SU-DHL-6 (cell line): ENCODE data around the gene PDIA2.

Source experiments
- H2AFZ ChIP-seq: fragments of 200-600 bp; sonication (generic); 2 replicates; pipeline ENCODE4 v1.6.1; 2014; ENCODE audit warnings: low read depth, mild to moderate bottlenecking, moderate library complexity, mixed read lengths, antibody characterized with exemption, low read length; ENCODE audit not compliant: severe bottlenecking
- H3F3A ChIP-seq: fragments of 200-600 bp; shearing (Covaris generic); 2 replicates; pipeline ENCODE4 v1.6.0; 2016; ENCODE audit warnings: antibody characterized with exemption, mild to moderate bottlenecking; ENCODE audit not compliant: insufficient read depth
- H3K27ac ChIP-seq: fragments of 200-600 bp; sonication (generic); 2 replicates; pipeline ENCODE4 v1.5.1; 2016; ENCODE audit warnings: low read depth, mild to moderate bottlenecking, low read length, moderate library complexity, mixed read lengths
- H3K27me3 ChIP-seq: fragments of 200-600 bp; sonication (generic), shearing (Covaris generic); 2 replicates; pipeline ENCODE4 v1.6.0; 2014; ENCODE audit warnings: mild to moderate bottlenecking, low read length
- H3K36me3 ChIP-seq: fragments of 200-600 bp; sonication (generic); 2 replicates; pipeline ENCODE4 v1.6.1; 2014; ENCODE audit warnings: mild to moderate bottlenecking, low read length, mixed read lengths
- H3K4me2 ChIP-seq: fragments of 300-600, 200-600 bp; shearing (Covaris generic), sonication (generic); 2 replicates; pipeline ENCODE4 v1.6.0; 2014; ENCODE audit warnings: low read length, low read depth, mild to moderate bottlenecking; ENCODE audit not compliant: poor library complexity, severe bottlenecking
- H3K4me3 ChIP-seq: fragments of 200-600 bp; sonication (generic); 2 replicates; pipeline ENCODE4 v1.5.1; 2014; ENCODE audit warnings: antibody characterized with exemption, low read length, mild to moderate bottlenecking, mixed read lengths; ENCODE audit not compliant: insufficient read depth, poor library complexity, severe bottlenecking
- H3K79me2 ChIP-seq: fragments of 200-600 bp; sonication (generic); 2 replicates; pipeline ENCODE4 v1.6.1; 2014; ENCODE audit warnings: mild to moderate bottlenecking, low read length, moderate library complexity; ENCODE audit not compliant: insufficient read depth
- H3K9ac ChIP-seq: fragments of 200-600 bp; sonication (generic); 2 replicates; pipeline ENCODE4 v1.7.0; 2014; ENCODE audit warnings: mild to moderate bottlenecking, low read length
- H3K9me2 ChIP-seq: fragments of 200-600 bp; sonication (generic); replicated peaks from 2 replicates; pipeline ENCODE4 v1.6.1; 2014; ENCODE audit warnings: low read length; ENCODE audit not compliant: insufficient read depth
- H3K9me3 ChIP-seq: fragments of 200-600 bp; sonication (generic); 2 replicates; pipeline ENCODE4 v1.6.1; 2014; ENCODE audit warnings: low read length, mixed read lengths; ENCODE audit not compliant: insufficient read depth
- H4K20me1 ChIP-seq: fragments of 200-600 bp; sonication (generic); 2 replicates; pipeline ENCODE4 v1.6.1; 2014; ENCODE audit warnings: low read depth, mild to moderate bottlenecking, antibody characterized with exemption, low read length, moderate library complexity, mixed read lengths
- CTCF ChIP-seq: fragments of 200-600 bp; sonication (generic); IDR thresholded peaks from one replicate; pipeline ENCODE4 v1.5.1; 2017; ENCODE audit warnings: antibody characterized with exemption, mild to moderate bottlenecking, low read length, moderate library complexity; ENCODE audit not compliant: insufficient read depth, poor library complexity, severe bottlenecking
- EZH2phosphoT487 ChIP-seq: fragments of 200-600 bp; sonication (generic), shearing (Covaris generic); conservative IDR thresholded peaks from 2 replicates; pipeline ENCODE4 v1.6.1; 2018; ENCODE audit warnings: mild to moderate bottlenecking, antibody characterized with exemption, low read length, moderate library complexity, mixed read lengths

The PDIA2 gene

GRCh38 chr16:275786-276232 lies 7.2 kb upstream of the PDIA2 start, which contains the start of gene RGS11:
TSS of gene RGS11 (minus strand) at chr16:275944. CDS start at chr16:275911, 33 bp downstream.
- Histone ChIP-seq H3K79me2 (no peaks in the 10 kb centered on the region), H3K27ac (no peak within 1 kb of the TSS), H3K4me2 (no peak within 1 kb of the TSS), H3K9me3 (no peaks in the 10 kb centered on the region), H3F3A (no peaks in the 10 kb centered on the region), H3K4me3 (no peak within 1 kb of the TSS), H3K9me2 (no peaks in the 10 kb centered on the region), H4K20me1 (no peaks in the 10 kb centered on the region), H3K9ac (no peak within 1 kb of the TSS), H3K27me3 (no peaks in the 10 kb centered on the region), H2AFZ (no peak within 1 kb of the TSS), H3K36me3 (no peaks in the 10 kb centered on the region)
- TF ChIP-seq EZH2phosphoT487 (no peak), CTCF (no peak)

GRCh38 chr16:276426-277077 lies 6.4 kb upstream of the PDIA2 start:
- Histone ChIP-seq H3F3A (no peaks in the 10 kb centered on the region), H2AFZ (no peak overlapping the region), H3K9me3 (no peaks in the 10 kb centered on the region), H4K20me1 (no peaks in the 10 kb centered on the region), H3K9ac (no peak overlapping the region), H3K4me2 (no peak overlapping the region), H3K36me3 (no peaks in the 10 kb centered on the region), H3K4me3 (no peak overlapping the region), H3K27me3 (no peaks in the 10 kb centered on the region), H3K27ac (no peak overlapping the region), H3K79me2 (no peaks in the 10 kb centered on the region), H3K9me2 (no peaks in the 10 kb centered on the region)
- TF ChIP-seq CTCF (no peak), EZH2phosphoT487 (no peak)

- H3K27me3 ChIP-seq, result no peaks in the 10 kb centered on the region
- no peaks in the 10 kb centered on the region for H3K36me3 ChIP-seq
- no peaks in the 10 kb centered on the region for H3K79me2 ChIP-seq
- H3K9me2 ChIP-seq, result no peaks in the 10 kb centered on the region
- H3K4me3 ChIP-seq, result no peak overlapping the region
- no peak for TF ChIP-seq CTCF
- no peak for TF ChIP-seq EZH2phosphoT487
- no peak overlapping the region for H3K27ac ChIP-seq
- no peak overlapping the region for H3K4me2 ChIP-seq
- H4K20me1 ChIP-seq, result no peaks in the 10 kb centered on the region
- no peak overlapping the region for H3K9ac ChIP-seq
- no peaks in the 10 kb centered on the region for H3K9me3 ChIP-seq
- H3F3A ChIP-seq, result no peaks in the 10 kb centered on the region
- H2AFZ ChIP-seq, result no peak overlapping the region
Measured at GRCh38 chr16:278863-279366, 4.0 kb upstream of the PDIA2 start.
